ENCODE measurements around the gene ZKSCAN4. TPM values are rescaled to one million over a fixed set of nuclear protein-coding genes. Genes with fewer than 3 reads are reported as not detected.

ZKSCAN4 gene
- total and polyA plus RNA-seq, 5 donors, result 1.5 to 4.0 (median 3.5) TPM

GRCh38 chr6:28224131-28225055 lies 27.7 kb downstream of the ZKSCAN4 start:
- intact Hi-C loops (cut with DNase I), result loop anchor here in 1 of 4 donors (10.0 kb wide), 1 partner anchor 80 kb away; the partner anchor contains the start of gene ZKSCAN8
- WGBS, result 51% methylated on average over 9 of the region's 9 CpGs
- H3K27ac ChIP-seq (ENCODE audit: low read length), result peak overlapping the region; percentile 16

GRCh38 chr6:28220257-28221133 lies 31.6 kb downstream of the ZKSCAN4 start:
- ATAC-seq, result no peak
- DNase-seq, result no peak
- Histone ChIP-seq H3K4me1 (ENCODE audit: control insufficient read depth, insufficient read depth, low read length) (no peaks in the 10 kb centered on the region), H3K9me3 (ENCODE audit: control insufficient read depth, low read length) (no peaks in the 10 kb centered on the region), H3K27me3 (ENCODE audit: control insufficient read depth, insufficient read depth) (no peaks in the 10 kb centered on the region), H3K4me3 (ENCODE audit: low read length) (no peak overlapping the region), H3K27ac (ENCODE audit: low read length) (no peak overlapping the region)
- intact Hi-C loops (cut with DNase I), result loop anchor here in 1 of 4 donors (10.0 kb wide), 1 partner anchor 76 kb away; the partner anchor contains the start of gene ZKSCAN8
- WGBS, result 26% methylated on average over 6 of the region's 6 CpGs

More at GRCh38 chr6:28224131-28225055, 27.7 kb downstream of the ZKSCAN4 start:
- H3K4me1 ChIP-seq (ENCODE audit: control insufficient read depth, insufficient read depth, low read length), result peaks cover 2% of the 10 kb centered on the region
- DNase-seq (no peak), ATAC-seq (no peak)
- H3K4me3 ChIP-seq (ENCODE audit: low read length), result peak overlapping the region; percentile 54
- H3K27me3 ChIP-seq (ENCODE audit: control insufficient read depth, insufficient read depth), result no peaks in the 10 kb centered on the region
- no peaks in the 10 kb centered on the region for H3K9me3 ChIP-seq (ENCODE audit: control insufficient read depth, low read length)

DNA sequence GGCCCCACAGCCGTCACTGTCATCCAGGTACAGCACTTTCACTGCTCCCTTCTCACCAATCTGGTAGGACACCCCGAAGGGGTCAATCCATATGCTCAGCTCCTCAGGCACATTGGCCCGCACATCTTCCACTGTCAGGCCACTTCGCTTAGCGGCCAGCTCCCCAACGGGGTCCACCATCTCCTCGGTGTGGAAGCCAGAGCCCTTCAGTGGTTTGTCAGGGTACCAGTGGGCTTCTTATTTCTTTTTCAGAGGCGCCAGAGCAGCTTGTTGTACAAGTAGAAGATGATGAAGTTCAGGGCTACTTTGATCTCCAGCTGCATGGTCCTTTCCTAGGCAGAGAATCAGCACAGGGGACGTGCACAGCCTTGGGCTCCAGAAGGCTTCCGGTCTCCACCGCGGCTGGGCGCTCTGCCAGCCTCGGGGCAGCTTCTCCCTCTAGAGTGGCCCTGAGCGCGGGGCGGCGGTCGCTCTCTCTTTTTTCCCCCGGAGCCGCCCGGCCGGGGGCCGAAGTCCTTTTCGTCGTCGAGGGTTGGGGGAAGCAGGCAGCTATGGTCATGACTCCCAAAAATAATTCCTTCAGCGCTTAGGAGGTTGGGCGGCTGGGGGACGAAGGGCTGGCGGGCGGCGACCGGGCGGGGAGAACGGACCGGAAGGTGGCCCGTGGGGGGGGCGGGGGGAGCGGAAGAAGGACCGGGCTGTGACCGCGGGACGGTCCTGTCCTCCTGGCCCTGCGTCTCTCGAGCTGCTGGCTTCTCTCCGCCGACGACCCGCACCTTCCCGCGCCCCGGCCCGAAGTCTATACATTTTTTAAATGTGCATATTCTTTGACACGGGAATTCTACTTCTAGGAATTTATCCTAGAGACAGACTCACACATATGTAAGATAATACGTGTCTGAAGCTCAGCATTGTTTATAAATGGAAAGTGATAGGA lies 33.5 kb downstream of the ZKSCAN4 start:
- ATAC-seq (peak; percentile 96 to 98), DNase-seq (peak; percentile 83 to 93 (median 93))
- peaks cover 2% of the 10 kb centered on the region for H3K9me3 ChIP-seq (ENCODE audit: control insufficient read depth, low read length)
- no peaks in the 10 kb centered on the region for H3K27me3 ChIP-seq (ENCODE audit: control insufficient read depth, insufficient read depth)
- intact Hi-C loops (cut with DNase I), result loop anchor here in 1 of 4 donors (10.0 kb wide), 1 partner anchor 74 kb away; the partner anchor contains the start of gene ZKSCAN8
- H3K4me1 ChIP-seq (ENCODE audit: control insufficient read depth, insufficient read depth, low read length), result no peaks in the 10 kb centered on the region
- H3K27ac ChIP-seq (ENCODE audit: low read length), result peak overlapping the region; percentile 68
- H3K4me3 ChIP-seq (ENCODE audit: low read length), result peak overlapping the region; percentile 86
- WGBS, result 9% methylated on average over 56 of the region's 56 CpGs

- peak in 2 of 3 donors; percentile 35 to 36 for DNase-seq
- 88% methylated on average over 12 of the region's 12 CpGs for WGBS
- no peak for ATAC-seq
- H3K4me1 ChIP-seq (ENCODE audit: control insufficient read depth, insufficient read depth, low read length), result no peaks in the 10 kb centered on the region
- H3K27me3 ChIP-seq (ENCODE audit: control insufficient read depth, insufficient read depth), result no peaks in the 10 kb centered on the region
- peaks cover 2% of the 10 kb centered on the region for H3K9me3 ChIP-seq (ENCODE audit: control insufficient read depth, low read length)
- H3K4me3 ChIP-seq (ENCODE audit: low read length), result no peak overlapping the region
- intact Hi-C loops (cut with DNase I), result loop anchor here in 1 of 4 donors (10.0 kb wide), 1 partner anchor 73 kb away; the partner anchor contains the start of gene ZKSCAN8
- no peak overlapping the region for H3K27ac ChIP-seq (ENCODE audit: low read length)
These were observed 34.2 kb downstream of the ZKSCAN4 start for GRCh38 chr6:28217890-28218289.

GRCh38 chr6:28215425-28215824 lies 36.6 kb downstream of the ZKSCAN4 start:
- ATAC-seq (no peak), DNase-seq (no peak)
- peaks cover 3% of the 10 kb centered on the region for H3K27me3 ChIP-seq (ENCODE audit: control insufficient read depth, insufficient read depth)
- no peak overlapping the region for H3K27ac ChIP-seq (ENCODE audit: low read length)
- H3K9me3 ChIP-seq (ENCODE audit: control insufficient read depth, low read length), result peaks cover 2% of the 10 kb centered on the region
- 24% methylated on average over 8 of the region's 8 CpGs for WGBS
- intact Hi-C loops (cut with DNase I), result loop anchor here in 1 of 4 donors (10.0 kb wide), 1 partner anchor 71 kb away; the partner anchor contains the start of gene ZKSCAN8
- H3K4me1 ChIP-seq (ENCODE audit: control insufficient read depth, insufficient read depth, low read length), result no peaks in the 10 kb centered on the region
- H3K4me3 ChIP-seq (ENCODE audit: low read length), result no peak overlapping the region

- Histone ChIP-seq H3K27me3 (ENCODE audit: control insufficient read depth, insufficient read depth) (peaks cover 8% of the 10 kb centered on the region), H3K4me3 (ENCODE audit: low read length) (no peak overlapping the region), H3K27ac (ENCODE audit: low read length) (no peak overlapping the region), H3K9me3 (ENCODE audit: control insufficient read depth, low read length) (peaks cover 2% of the 10 kb centered on the region), H3K4me1 (ENCODE audit: control insufficient read depth, insufficient read depth, low read length) (no peaks in the 10 kb centered on the region)
- DNase-seq (no peak), ATAC-seq (no peak)
- WGBS, result 14% methylated on average over 2 of the region's 2 CpGs
- intact Hi-C loops (cut with DNase I), result loop anchor here in 1 of 4 donors (10.0 kb wide), 1 partner anchor 68 kb away; the partner anchor contains the start of gene ZKSCAN8
These were observed 38.9 kb downstream of the ZKSCAN4 start for GRCh38 chr6:28213213-28213523.

DNA sequence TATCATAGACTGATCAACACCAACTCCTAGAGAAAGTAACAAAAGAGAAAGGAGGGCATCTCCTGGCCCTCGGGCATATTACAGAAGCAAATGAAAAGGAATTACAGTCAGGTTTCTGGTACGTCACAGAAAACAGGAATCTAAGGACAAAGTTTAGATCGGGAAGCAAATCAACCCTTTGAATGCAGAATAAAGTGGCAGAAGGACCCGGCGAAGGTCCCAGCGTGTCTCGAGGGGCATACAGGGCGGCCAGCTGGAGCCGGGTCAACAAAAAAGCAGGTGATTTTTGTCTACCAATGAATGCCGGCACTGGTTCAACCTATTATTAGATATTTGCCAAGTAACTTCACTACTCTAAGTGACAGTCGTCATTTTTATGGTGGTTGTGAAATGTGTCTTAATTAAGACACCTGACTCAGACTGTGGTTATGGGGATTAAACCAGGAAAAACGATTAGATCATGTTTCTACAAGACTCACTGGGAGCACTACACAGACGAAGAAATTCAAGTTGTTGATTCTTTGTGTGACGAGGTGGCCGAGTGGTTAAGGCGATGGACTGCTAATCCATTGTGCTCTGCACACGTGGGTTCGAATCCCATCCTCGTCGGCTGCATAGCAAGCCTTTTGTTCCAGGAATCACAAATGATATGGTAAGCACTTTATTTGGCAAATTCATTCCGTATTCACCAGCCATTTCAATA lies 39.4 kb downstream of the ZKSCAN4 start:
- 2% methylated on average over 21 of the region's 21 CpGs for WGBS
- Histone ChIP-seq H3K27ac (ENCODE audit: low read length) (no peak overlapping the region), H3K4me1 (ENCODE audit: control insufficient read depth, insufficient read depth, low read length) (no peaks in the 10 kb centered on the region), H3K27me3 (ENCODE audit: control insufficient read depth, insufficient read depth) (peaks cover 8% of the 10 kb centered on the region), H3K4me3 (ENCODE audit: low read length) (peak overlapping the region; percentile 39), H3K9me3 (ENCODE audit: control insufficient read depth, low read length) (peaks cover 2% of the 10 kb centered on the region)
- peak in 1 of 2 donors; percentile 22 for ATAC-seq
- intact Hi-C loops (cut with DNase I), result loop anchor here in 1 of 4 donors (10.0 kb wide), 1 partner anchor 68 kb away; the partner anchor contains the start of gene ZKSCAN8
- peak in 2 of 3 donors; percentile 35 to 49 for DNase-seq

- H3K4me3 ChIP-seq (ENCODE audit: low read length), result no peak overlapping the region
- intact Hi-C loops (cut with DNase I), result loop anchor here in 1 of 4 donors (10.0 kb wide), 1 partner anchor 67 kb away; the partner anchor contains the start of gene ZKSCAN8
- ATAC-seq, result no peak
- peaks cover 2% of the 10 kb centered on the region for H3K9me3 ChIP-seq (ENCODE audit: control insufficient read depth, low read length)
- no peaks in the 10 kb centered on the region for H3K4me1 ChIP-seq (ENCODE audit: control insufficient read depth, insufficient read depth, low read length)
- 6% methylated on average over 16 of the region's 16 CpGs for WGBS
- H3K27ac ChIP-seq (ENCODE audit: low read length), result no peak overlapping the region
- H3K27me3 ChIP-seq (ENCODE audit: control insufficient read depth, insufficient read depth), result peaks cover 8% of the 10 kb centered on the region
- no peak for DNase-seq
These were observed 40.1 kb downstream of the ZKSCAN4 start for GRCh38 chr6:28211840-28212509.

Data from right cardiac atrium (tissue), 5 donors.